ENCODE results near the gene TLR7.

TLR7 gene

GRCh38 chrX:12891915-12892506, 25.1 kb downstream of the TLR7 start:
- H3K4me3 ChIP-seq (replicated peaks; ENCODE audit: insufficient read depth, low read length), result no peak overlapping the region
- H3K27me3 ChIP-seq (ENCODE audit: insufficient read depth, poor library complexity, severe bottlenecking), result no peaks in the 10 kb centered on the region
- no peak overlapping the region for H3K27ac ChIP-seq (replicated peaks)
- DNase-seq (ENCODE audit: low read depth in 1 of 2, low spot score in 1 of 2), result no peak
- no peak for TF ChIP-seq POLR2AphosphoS5 (IDR thresholded peaks at IDR 0.05; ENCODE audit: low read depth)
- no peak for TF ChIP-seq REST (IDR thresholded peaks at IDR 0.05; ENCODE audit: insufficient replicate concordance, low read depth)
- no peak for TF ChIP-seq GABPA (IDR thresholded peaks at IDR 0.05; ENCODE audit: low read depth)
- TF ChIP-seq SPI1 (IDR thresholded peaks at IDR 0.05; ENCODE audit: borderline replicate concordance, low read depth), result no peak
- no peak for TF ChIP-seq CTCF (IDR thresholded peaks at IDR 0.05; ENCODE audit: insufficient read depth, low read length)

- Histone ChIP-seq H3K4me3 (replicated peaks; ENCODE audit: insufficient read depth, low read length) (no peak overlapping the region), H3K27ac (replicated peaks) (no peak overlapping the region; the same call in 1 of the 2 replicates), H3K27me3 (ENCODE audit: insufficient read depth, poor library complexity, severe bottlenecking) (no peaks in the 10 kb centered on the region)
- DNase-seq (ENCODE audit: low read depth in 1 of 2, low spot score in 1 of 2), result peak in 1 of 2 experiments; percentile 38
- TF ChIP-seq REST (IDR thresholded peaks at IDR 0.05; ENCODE audit: insufficient replicate concordance, low read depth) (no peak), POLR2AphosphoS5 (IDR thresholded peaks at IDR 0.05; ENCODE audit: low read depth) (no peak), SPI1 (IDR thresholded peaks at IDR 0.05; ENCODE audit: borderline replicate concordance, low read depth) (no peak), GABPA (IDR thresholded peaks at IDR 0.05; ENCODE audit: low read depth) (no peak), CTCF (IDR thresholded peaks at IDR 0.05; ENCODE audit: insufficient read depth, low read length) (no peak)
Observed at GRCh38 chrX:12892716-12893115, 25.8 kb downstream of the TLR7 start.

- Histone ChIP-seq H3K4me3 (replicated peaks; ENCODE audit: insufficient read depth, low read length) (no peak overlapping the region), H3K27ac (replicated peaks) (no peak overlapping the region), H3K27me3 (ENCODE audit: insufficient read depth, poor library complexity, severe bottlenecking) (no peaks in the 10 kb centered on the region)
- DNase-seq (ENCODE audit: low read depth in 1 of 2, low spot score in 1 of 2), result peak in 1 of 2 experiments; percentile 29
- TF ChIP-seq CTCF (IDR thresholded peaks at IDR 0.05; ENCODE audit: insufficient read depth, low read length) (peak; percentile 69), REST (IDR thresholded peaks at IDR 0.05; ENCODE audit: insufficient replicate concordance, low read depth) (no peak), SPI1 (IDR thresholded peaks at IDR 0.05; ENCODE audit: borderline replicate concordance, low read depth) (no peak), POLR2AphosphoS5 (IDR thresholded peaks at IDR 0.05; ENCODE audit: low read depth) (no peak)
Observed at GRCh38 chrX:12894074-12895030, 27.5 kb downstream of the TLR7 start.

Measured in HL-60 (cell line).